Psoas muscle (tissue), 8 donors: ENCODE results near the gene POLE4. TPM values are rescaled to one million over a fixed set of nuclear protein-coding genes. Genes with fewer than 3 reads are reported as not detected.
A peak's percentile ranks its signal among the peaks of the same experiment; 100 is the strongest.

Experiments
- ATAC-seq, 4 donors: fragments of 200-7000 bp; cut with Tn5 transposase; one replicate each; pipeline ENCODE4 v1.9.1; 2020; ENCODE audit warnings: moderate library complexity in 3 of 4, mild to moderate bottlenecking in 2 of 4
- DNase-seq, 2 donors: peaks; one replicate each; pipeline ENCODE4 v3.0.0-alpha.2; 2020
- H3K27ac ChIP-seq: fragments of 200-600 bp; one replicate; pipeline ENCODE4 v1.8.0; 2022
- H3K27me3 ChIP-seq, 3 donors: fragments of 200-600 bp in 1 of 3; one replicate each; pipeline versions ENCODE4 v1.6.1 to v1.8.0; 2013 to 2022; ENCODE audit warnings: low read length in 2 of 3, mild to moderate bottlenecking in 2 of 3, moderate library complexity in 1 of 3; ENCODE audit not compliant: insufficient read depth in 3 of 3
- H3K36me3 ChIP-seq, 2 donors: fragments of 200-600 bp in 1 of 2; one replicate each; pipeline versions ENCODE4 v1.6.1 to v1.8.0; 2013 to 2022; ENCODE audit warnings: low read depth in 1 of 2, mild to moderate bottlenecking in 1 of 2, moderate library complexity in 1 of 2; ENCODE audit not compliant: insufficient read depth in 1 of 2
- H3K4me1 ChIP-seq: fragments of 200-600 bp; one replicate; pipeline ENCODE4 v1.8.0; 2022
- H3K4me3 ChIP-seq: fragments of 200-600 bp; one replicate; pipeline ENCODE4 v1.8.0; 2022; ENCODE audit warnings: mild to moderate bottlenecking
- H3K9me3 ChIP-seq: fragments of 200-600 bp; one replicate; pipeline ENCODE4 v1.8.0; 2022
- CTCF ChIP-seq: fragments of 200-600 bp; IDR thresholded peaks from one replicate; pipeline ENCODE4 v1.8.0; 2022; ENCODE audit warnings: antibody characterized with exemption
- WGBS, 3 donors: extraction: QIAGEN DNeasy Blood & Tissue Kit; methylation state at CpG; one replicate each; pipeline versions ENCODE4 v1.1.6 to v1.1.7; 2013; 5-methylcytosine and 5-hydroxymethylcytosine counted together
- intact Hi-C, 2 donors: fragments of 100-400 bp; cut with DNase I; formaldehyde crosslinking; loops; one replicate each; pipeline versions ENCODE4 v1.11.0 to v1.14.2; 2022
- polyA plus RNA-seq, 3 donors: library from polyadenylated mRNA; stranded (reverse); fragments of 200-250 nt; gene quantifications; one replicate each; pipeline ENCODE4 v1.2.3, GENCODE V29; 2013
- total RNA-seq, 4 donors: library from RNA; stranded (reverse); fragmentation: NEBNext Ultra II Directional in 2 of 4; extraction: Animal tissue kit (Norgen Biotek cat#: 25700) in 2 of 4; gene quantifications; one replicate each; pipeline versions ENCODE4 v1.2.1 to v1.2.4, GENCODE V29; 2021 to 2023
- donor health status: healthy with polysubstance abuse.
- donor health status: DM: no; HTN: no; CAD: no; lungs with moderate emphysema.
- donor health status: Bipolar disorder and iron deficiency.
- donor health status: healthy.
- donor health status: DM: yes; HTN: yes; CAD: no.
- donor health status: DM: no; HTN: no; CAD: no.
- donor health status: DM: no; HTN: no; CAD: no.
- donor health status: DM: yes; HTN: yes; CAD: no.

POLE4 gene
- total and polyA plus RNA-seq, 7 donors, result 53.4 to 106 (median 77.7) TPM

DNA sequence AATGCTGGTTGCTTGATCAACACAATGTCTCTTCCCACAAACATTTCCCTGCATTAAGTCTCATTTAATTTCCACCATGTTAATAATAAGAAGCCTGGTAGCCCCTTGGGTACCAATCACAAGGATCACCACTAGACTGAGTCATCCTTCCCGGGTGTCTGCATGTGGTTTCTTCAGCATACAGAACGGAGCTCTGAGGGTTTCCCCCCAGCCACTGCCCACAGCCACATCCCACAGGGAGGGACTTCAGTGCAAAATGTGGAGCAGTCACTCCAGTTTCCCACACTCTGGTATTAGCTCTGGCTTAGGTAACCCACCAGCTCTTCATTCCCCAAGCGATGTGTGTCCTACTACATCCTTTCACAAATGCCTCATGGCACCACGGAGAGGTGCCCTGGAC, 42.7 kb upstream of the POLE4 start:
- intact Hi-C loops, result loop anchor here (5.0 kb wide), 3 partner anchors 152 to 692 kb away; no protein-coding TSS in a partner anchor
- Histone ChIP-seq H3K4me1 (no peaks in the 10 kb centered on the region), H3K36me3 (no peaks in the 10 kb centered on the region), H3K27ac (no peak overlapping the region), H3K27me3 (peaks cover 0 to 12% (median 3%) of the 10 kb centered on the region in 3 donors), H3K9me3 (no peaks in the 10 kb centered on the region), H3K4me3 (no peak overlapping the region)
- ATAC-seq (no peak), DNase-seq (no peak)
- TF ChIP-seq CTCF, result no peak
- 78 to 82% (median 81%) methylated on average over 4 of the region's 4 CpGs for WGBS, 3 donors

DNA sequence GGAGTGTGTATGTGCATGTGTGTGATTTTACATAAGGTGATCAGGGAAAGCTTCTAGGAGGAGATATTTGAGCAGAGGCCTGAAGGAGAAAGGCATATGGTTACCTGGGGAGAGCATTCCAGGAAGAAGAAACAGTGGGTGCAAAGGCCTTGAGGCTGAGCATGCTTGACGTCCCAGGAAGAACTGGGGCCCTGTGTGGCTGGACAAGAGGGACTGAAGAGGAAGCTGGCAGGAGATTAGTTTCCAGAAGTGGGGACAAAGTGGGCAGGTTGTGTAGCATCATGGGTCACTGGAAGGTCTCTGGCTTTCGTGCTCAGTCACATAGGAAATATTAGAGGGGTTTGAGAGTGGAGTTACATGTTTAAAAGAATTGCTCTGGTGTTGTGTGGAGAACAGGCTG, 42.0 kb upstream of the POLE4 start:
- Histone ChIP-seq H3K4me1 (no peaks in the 10 kb centered on the region), H3K27ac (no peak overlapping the region), H3K9me3 (no peaks in the 10 kb centered on the region), H3K36me3 (no peaks in the 10 kb centered on the region), H3K27me3 (peaks cover 0 to 12% (median 3%) of the 10 kb centered on the region in 3 donors), H3K4me3 (no peak overlapping the region)
- intact Hi-C loops, result loop anchor here (5.0 kb wide), 3 partner anchors 151 to 691 kb away; no protein-coding TSS in a partner anchor
- TF ChIP-seq CTCF, result no peak
- 57 to 73% (median 68%) methylated on average over 2 of the region's 2 CpGs for WGBS, 3 donors
- ATAC-seq (no peak), DNase-seq (no peak)

DNA sequence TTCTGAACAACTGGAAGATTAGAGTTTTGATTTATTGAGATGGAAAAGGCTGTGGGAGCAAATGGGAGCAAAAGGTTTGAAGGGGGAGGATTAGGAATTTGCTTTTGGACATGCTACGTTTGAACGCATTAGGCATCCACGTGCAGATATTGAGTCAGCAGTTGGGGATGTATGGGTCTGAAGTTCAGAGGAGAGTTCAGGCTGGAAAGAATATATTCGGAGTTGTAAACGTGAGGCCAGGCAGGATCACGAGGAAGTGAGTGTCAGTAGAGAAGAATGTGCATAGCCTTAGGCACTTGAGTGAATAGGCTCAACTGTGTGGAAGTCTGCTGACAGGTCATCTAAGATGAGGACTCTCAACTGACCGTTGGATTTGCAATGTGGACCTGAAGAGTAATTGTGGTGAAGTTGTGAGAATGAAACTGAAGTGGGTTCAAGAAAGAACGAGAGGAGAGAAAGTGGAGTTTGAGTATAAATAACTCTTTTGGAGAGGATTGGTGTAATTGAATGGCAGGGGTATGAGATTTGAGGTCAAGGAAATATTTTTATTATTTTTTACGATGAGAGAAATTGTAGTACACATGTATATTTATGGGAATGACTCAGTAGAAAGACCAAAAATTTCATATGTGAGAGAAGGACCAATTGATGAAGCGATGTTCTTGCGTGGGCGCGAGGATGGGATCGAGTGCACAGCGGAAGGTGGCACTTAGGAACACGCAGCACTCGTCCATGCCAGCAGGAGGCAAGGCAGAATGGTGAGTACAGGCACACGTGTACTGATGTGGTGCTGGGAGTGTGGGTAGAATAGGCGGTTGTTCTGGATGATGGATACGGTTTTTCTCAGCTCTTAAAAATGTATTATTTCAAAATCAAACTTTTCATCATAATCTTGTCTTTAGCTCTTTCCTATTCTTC, 40.5 kb upstream of the POLE4 start:
- H3K4me1 ChIP-seq, result no peaks in the 10 kb centered on the region
- H3K27me3 ChIP-seq, result peaks cover 0 to 12% (median 3%) of the 10 kb centered on the region in 3 donors
- no peaks in the 10 kb centered on the region for H3K36me3 ChIP-seq
- H3K4me3 ChIP-seq, result no peak overlapping the region
- no peak for DNase-seq
- WGBS, 3 donors, result 72 to 76% (median 72%) methylated on average over 20 of the region's 20 CpGs
- H3K9me3 ChIP-seq, result no peaks in the 10 kb centered on the region
- TF ChIP-seq CTCF, result no peak
- H3K27ac ChIP-seq, result no peak overlapping the region
- intact Hi-C loops, result loop anchor here (2.0 to 5.0 kb wide), 4 partner anchors 149 to 689 kb away; no protein-coding TSS in a partner anchor
- ATAC-seq, result no peak

- ATAC-seq, result peak; percentile 69 to 84 (median 76)
Measured at GRCh38 chr2:74919827-74920226, 38.6 kb upstream of the POLE4 start.

More at GRCh38 chr2:74919827-74920226, 38.6 kb upstream of the POLE4 start:
- H3K27me3 ChIP-seq, result peaks cover 0 to 12% (median 3%) of the 10 kb centered on the region in 3 donors
- WGBS, 3 donors, result 3 to 4% (median 3%) methylated on average over 34 of the region's 34 CpGs
- peak; percentile 64 to 81 for DNase-seq
- no peaks in the 10 kb centered on the region for H3K36me3 ChIP-seq
- peak; percentile 85 for TF ChIP-seq CTCF
- peak overlapping the region; percentile 57 for H3K4me3 ChIP-seq
- no peaks in the 10 kb centered on the region for H3K9me3 ChIP-seq
- H3K4me1 ChIP-seq, result no peaks in the 10 kb centered on the region
- intact Hi-C loops, result loop anchor here (2.0 to 5.0 kb wide), 4 partner anchors 147 to 687 kb away; no protein-coding TSS in a partner anchor
- no peak overlapping the region for H3K27ac ChIP-seq
